NCI-H69 (cell line): ENCODE data around the gene ANKS4B.
"Not testable (repeated sequence)": the region's sequence is repeated elsewhere in the genome, so short reads cannot be mapped to it uniquely, and the experiment has no call there.

ENCODE experiments used
- DNase-seq: peaks from one replicate; lab custom pipeline; 2025; lab: John Stamatoyannopoulos, UW

The ANKS4B gene

DNA sequence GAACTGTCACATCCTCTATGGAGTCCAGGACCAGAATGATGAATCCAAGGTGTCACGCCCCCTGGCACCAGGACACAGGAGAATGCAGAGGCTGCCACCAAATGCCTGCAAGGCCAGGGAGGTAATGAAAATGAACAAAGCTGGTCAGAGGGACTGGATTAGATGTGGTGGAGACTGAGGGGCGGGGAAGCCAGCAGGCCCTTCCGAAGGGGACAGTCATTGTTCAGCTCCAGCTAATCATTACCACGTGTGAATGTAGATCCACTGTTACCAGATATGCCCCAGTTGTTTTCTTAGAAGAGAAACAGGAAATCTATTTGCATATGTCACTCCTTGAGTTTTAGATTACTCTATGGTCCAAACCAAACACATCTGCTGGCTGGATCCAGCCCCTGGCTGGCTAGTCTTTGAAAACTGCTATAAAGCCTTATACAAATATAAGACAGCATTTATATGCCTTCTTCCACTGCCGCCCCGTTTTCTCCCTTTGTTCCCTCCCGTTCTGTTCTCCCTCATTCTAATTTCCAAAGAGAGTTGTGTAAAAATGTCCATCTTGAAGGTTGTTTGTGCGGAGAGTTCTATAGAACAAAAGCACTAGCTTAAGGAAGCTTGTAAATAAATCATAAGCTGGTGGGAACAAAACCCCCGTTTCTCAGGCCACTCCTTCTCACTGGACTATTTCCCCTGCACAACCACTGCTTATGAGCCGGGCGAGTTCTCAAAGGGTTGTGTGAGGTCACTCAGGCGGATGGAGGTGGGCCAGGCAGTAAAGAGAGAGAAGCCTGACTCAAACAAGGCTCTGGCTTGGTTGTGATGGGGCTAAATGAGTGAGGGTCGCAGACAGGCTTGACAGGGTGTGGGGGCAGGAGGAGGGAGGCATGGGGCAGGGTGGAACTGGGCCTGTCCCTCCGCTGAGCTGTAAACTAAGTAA is 30.4 kb downstream of the ANKS4B start:
- peak; percentile 11 for DNase-seq

DNA sequence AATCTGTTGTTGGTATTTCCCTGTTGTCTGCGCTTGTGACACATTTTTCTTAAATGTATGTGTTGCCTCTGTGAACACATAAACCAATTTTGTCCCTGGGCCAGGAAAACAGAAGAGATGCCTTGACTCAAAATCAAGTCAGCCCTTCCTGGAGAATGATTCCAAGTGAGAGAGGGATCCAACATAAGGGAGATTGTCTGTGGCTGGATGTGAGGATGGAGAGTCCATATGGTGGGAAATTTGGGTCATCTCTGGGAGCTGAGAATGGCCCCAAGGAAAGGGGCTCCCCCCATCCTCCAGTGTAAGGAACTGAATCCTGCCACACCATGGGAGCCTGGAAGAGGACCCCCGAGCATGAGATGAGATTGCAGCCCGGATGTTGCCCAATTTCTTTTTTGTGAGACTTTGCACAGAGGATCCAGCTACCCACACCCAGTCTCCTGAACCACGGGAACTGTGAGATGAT is 31.1 kb downstream of the ANKS4B start:
- no peak for DNase-seq

DNA sequence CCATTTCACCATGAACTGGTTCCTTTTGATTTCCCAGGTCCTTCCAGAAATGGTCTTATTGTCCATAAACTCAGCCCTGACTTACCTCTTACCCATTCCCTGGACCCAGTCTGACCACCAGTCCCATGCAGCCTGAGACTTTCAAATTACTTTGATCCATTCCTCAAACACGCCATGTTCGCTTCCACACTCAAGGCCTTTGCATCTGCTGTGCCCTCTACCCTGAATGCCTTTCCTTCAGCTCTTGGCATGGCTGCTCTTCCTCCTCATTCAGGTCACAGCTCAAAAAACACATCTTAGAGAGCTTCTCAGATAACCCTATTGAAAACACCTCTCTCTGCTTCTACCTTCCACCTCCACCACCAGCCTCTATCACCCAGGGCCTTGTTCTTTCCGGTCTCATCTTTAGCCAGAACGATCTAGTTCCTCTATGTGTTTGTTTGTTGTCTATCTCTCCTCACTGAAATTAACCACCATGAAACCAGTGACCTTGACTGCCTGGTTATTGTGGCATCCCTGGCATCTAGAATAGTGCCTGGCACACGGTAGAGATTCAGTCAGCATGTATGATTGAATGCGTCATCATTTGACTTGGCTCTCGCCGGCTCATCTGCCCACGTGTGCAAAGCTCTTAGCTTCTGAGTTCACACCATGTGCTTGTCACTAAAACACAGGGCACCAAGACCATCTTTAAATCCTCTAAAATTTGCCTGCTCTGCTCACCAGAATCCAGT is 31.8 kb downstream of the ANKS4B start:
- no peak for DNase-seq

DNA sequence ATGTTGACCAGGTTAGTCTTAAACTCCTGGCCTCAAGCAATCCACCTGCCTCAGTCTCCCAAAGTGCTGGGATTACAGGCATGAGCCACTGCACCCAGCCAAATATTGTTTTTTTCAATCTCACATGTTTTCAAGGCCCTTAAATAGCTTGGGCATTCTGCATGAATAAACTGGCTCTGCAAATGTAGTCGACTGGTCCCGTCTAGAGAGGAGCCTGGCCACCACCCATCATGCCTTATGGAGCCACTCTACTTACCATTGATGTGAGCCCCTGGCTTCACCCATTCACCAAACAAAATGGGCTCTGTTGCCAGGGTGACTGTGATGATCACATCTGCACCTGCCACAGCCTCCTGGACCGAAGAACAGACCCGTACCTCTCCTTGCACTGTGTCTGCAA is 33.8 kb downstream of the ANKS4B start:
- DNase-seq, result no peak

DNA sequence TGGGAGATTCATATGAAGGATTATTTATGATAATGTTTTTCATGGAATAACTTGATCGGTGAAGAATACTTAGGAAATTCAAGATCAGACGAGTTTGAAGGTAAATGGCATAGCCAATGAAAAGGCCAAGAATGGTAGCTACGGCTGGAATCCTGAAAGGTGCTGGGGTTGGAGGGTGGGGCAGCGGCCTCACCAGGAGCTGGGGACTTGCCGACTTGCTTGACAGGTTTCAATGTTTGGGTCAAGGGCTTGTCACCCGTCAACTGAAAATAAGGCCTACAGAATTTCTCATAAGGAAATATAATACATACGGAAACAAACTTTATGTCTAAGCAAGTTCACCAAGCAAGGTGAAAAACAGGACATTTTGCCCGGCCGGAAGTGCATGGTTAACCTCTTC is 34.7 kb downstream of the ANKS4B start:
- no peak for DNase-seq

DNA sequence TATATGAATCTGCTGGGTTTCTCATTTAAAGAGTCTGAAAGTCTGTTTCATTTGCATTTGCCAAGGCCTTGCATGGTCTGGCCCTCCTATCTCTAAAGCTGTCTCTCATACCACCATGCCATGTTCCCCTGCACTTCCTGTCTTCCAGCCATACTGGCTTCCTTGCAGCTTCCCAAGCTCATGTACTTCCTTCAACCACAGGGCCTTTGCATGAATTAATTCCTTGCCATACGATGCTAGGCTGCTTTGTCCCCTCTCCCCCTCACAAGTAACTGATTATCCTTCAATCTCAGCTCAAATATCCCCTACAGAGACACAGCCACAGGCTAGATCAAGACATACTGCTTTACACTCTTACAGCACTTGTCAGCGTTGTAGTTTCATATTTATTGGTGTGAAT is 38.8 kb downstream of the ANKS4B start:
- DNase-seq, result no peak

DNA sequence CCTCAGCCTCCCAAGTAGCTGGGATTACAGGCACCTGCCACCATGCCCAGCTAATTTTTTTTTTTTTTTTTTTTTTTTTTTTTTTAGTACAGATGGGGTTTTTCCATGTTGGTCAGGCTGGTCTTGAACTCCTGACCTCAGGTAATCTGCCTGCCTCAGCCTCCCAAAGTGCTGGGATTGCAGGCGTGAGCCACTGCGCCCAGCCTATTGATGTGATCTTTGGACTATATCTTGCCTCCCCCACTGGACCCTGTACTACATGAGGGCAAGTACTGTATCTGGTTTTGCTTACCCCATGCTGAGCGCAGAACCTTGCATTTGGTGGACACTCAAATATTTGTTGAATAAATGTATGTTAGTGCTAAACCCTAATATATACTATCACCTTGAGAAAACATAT is 39.3 kb downstream of the ANKS4B start:
- DNase-seq, result not testable (repeated sequence)

DNA sequence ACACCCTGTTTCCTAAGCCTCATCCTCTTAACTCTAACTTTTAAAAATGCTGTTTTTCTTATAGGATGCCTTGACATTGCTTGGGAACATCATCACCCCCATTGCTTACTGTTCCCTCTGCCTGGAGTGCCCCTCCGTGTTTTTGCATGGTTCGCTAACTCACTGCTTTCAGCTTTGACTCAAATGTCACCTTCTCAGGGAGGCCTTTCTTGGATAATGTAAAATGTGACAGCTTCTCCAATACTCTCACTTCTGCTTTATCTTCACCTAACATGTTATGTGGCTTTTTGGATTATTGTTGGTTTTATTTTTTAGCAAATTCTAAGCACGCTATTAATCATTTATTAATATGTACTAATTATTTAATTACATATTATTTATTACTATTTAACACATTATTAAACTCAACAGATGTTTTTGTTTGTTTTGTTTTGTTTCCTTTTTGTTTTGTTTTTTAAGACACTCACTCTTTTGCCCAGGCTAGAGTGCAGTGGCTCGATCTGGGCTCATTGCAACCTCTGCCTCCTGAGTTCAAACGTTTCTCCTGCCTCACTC is 40.8 kb downstream of the ANKS4B start:
- no peak for DNase-seq

DNA sequence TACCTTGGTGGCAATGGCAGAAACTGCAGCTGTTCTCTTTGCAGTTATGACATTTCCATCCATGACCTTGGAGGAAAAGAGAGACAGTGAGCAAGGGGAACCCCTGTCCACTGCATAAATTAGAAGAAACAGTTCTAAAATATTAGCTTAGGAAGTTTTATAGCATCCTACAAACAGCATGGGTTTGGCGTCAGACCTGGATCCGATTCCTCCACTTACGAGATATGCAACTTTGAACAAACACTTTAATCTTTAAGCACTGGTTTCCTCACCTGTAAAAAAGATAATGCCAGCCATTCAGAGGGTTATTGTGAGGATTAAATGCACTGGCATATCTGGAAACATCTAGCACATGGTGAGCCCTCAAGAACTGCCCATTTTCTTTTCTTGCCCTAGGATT is 42.0 kb downstream of the ANKS4B start:
- DNase-seq, result no peak

DNA sequence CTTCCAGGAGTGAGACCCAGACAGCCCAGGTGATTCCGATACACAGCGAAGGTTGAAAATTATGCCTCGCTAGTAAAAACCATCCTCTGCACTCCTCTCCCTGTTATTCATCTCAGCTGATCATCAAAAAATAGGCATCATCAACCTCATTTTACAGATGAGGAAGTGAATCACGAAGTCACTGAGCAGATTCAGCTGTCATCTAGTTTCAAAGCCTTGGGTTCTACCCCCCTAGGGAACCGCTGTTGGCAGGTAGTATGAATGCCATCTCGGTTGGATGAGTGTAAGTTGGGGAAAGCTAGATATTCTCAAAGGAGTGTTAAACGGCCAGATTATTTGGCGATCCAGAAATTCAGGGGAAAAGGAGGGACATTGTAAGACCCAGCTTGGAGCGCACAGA is 42.6 kb downstream of the ANKS4B start:
- DNase-seq, result no peak

DNA sequence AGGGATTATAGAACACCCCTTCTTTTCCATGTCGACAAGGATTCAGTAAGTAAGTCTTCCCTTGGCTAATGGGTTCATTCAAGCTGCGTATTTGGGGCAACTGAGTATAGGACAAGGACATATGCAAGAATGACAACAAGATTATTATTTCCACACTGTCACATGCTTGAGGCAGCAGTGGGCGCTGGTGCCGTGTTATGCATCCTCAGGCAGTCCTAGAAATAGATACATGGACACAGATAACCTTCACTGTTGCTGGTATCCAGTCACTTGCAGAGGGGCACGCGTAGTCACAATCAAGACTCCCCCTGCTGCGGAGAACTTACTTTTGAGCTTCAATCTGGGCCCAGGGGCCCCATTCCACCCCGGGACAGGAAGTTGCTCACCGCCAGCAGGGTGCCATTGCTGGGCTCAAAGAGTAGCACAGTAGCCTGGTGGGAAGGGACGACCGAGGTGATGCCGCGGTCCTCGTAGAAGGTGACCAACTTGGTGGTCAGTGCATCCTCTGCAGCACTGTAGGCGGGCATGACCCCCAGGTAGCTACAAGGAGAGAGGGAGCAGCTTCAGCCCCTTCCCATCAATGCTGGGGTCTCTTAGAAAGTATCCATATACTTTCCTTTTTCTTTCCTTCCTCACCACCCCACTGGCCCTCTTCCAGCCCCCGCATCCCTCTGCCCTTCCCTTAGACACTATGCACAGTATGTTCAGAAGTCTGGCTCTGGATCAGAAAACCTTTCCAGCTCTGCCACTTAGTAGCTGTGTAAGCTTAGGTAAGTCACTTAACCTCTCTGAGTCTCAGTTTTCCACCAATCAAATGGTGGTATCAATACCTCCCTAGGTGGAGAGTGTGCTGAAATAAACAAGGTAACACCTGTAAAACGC is 43.8 kb downstream of the ANKS4B start:
- DNase-seq, result no peak

DNA sequence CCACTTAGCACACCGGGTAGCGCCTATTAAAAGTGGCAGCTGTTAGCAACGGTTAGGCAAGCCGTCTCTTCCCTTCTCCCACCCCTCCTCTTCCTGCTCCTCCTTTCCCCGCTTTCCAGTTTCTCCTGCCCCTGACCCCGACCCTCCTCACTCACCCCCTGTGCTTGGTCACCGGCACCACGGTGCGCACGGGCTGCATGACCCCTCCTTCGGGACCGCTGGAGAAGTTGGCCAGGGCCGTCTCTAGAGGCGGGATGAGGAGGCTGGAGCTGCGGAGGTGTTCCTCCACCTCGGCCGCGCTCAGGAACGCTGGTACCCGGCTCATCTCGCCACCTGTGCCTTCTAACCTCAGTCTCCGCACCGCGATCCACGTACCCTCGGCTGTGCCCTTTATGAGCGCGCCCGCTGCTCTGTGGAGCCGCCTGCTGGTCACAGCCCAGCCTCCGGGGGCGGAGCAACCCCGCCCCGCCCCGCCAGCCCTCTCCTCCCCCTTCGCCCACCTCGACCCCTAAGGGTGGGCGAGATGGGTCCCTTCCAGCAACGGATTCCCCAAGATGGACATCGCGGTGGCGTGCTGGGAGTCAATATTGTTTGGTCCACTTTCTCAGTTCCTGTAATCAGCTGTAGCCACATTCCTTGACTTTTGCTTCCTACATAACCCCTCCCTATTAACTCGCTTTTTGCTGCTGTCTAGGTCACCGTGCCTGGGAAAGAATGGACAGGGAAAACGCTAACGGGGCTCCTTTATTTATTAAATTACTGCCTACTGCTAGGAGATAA is 44.6 kb downstream of the ANKS4B start, which contains the start of gene CRYM:
CRYM (minus strand) TSS at position 364 of the 780 bp plus-strand sequence; CDS start at position 325, 39 bp downstream.
- peak; percentile 44 for DNase-seq

DNA sequence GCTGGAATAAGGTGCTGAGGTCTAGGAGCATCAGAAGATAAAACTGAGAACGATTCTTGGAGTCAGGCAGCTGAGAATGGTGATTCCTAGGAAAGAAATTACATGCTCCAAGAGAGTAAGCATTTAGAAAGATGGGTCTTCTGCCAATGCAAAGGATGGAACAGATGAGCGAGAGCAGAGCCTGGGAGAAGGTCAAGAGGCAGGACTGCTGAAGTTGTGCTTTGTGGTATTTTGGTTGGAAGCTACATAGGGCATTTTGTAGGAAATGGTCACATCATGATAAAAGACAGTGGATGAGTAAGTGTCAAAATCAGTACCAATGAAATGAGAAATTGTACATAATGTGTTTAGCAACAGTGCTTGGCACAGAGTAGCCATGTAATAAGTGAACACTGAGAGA is 46.0 kb downstream of the ANKS4B start:
- DNase-seq, result no peak

DNA sequence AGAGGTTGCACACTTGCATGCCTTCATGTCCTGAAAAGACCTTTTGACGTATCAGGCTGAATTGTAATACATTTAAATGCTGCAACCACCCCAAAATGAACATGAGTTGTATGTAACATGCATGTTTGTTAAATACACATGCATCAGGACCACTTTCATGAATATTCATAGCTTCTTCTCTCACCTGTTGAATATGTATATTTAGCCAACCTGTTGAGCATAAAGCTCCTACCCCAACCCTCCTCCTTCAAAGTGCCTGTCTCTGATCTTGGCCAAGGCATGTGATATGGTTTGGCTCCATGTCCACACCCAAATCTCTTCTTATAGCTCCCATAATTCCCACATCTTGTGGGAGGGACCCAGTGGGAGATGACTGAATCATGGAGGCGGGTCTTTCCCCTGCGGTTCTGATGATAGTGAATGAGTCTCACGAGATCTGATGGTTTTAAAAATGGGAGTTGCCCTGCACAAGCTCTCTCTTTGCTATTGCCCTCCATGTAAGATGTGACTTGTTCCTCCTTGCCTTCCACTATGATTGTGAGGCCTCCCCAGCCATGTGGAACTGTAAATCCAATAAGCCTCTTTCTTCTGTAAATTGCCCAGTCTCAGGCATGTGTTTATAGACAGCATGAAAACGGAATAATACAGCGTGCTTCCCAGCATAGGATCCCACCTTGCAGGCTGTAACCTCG is 48.3 kb downstream of the ANKS4B start:
- no peak for DNase-seq

DNA sequence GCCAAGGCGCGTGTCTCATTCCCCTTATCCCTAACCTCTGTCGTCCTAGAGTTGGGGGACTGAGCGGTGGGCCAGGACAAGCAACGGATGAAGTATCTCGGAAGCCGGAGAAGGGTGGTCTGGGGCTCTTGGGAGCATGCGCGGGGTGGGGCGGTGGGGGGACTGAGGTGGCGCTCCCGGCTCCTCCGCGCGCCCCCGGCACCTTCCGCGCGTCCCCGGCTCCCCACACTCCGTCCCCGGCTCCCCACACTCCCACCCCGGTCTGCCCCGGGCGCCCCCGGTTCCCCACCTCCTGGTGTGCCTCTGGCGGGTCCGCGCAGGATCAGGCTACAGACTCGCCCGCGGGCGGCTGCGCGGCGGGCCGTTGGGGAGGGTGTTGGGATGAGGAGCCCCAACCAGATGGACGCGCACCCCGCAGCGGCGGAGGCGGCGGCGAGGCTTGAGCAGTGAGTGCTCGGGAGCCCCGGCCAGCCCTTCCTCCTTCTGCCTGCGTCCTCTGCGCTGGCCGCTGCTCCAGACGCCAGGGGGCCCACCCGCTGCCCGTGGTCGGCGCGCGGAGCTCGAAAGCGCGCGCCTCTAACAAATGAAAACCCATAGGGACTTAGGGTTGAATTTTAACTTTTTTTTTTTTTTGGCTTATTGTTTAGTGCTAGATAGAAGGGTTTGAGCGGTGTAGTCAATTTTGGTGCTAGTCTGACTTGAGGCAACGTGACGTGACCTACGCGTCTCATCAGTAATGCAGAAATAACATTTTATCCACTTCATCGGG is 50.2 kb downstream of the ANKS4B start:
- DNase-seq, result no peak

DNA sequence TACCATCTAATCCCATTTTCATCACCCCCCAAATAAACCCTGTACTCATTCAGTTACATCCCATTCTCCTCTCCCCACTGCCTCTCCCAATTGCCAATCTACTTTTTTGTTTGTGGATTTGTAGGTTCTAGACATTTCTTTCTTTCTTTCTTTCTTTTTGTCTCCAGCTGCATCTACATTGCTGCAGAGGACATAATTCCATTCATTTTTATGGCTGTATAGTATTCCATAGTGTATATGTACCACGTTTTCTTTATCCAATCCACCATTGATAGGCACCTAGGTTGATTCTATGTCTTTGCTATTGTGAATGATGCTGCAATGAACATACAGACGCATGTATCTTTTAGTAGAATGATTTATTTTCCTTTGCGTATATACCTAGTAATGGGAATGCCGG is 50.9 kb downstream of the ANKS4B start:
- DNase-seq, result no peak

DNA sequence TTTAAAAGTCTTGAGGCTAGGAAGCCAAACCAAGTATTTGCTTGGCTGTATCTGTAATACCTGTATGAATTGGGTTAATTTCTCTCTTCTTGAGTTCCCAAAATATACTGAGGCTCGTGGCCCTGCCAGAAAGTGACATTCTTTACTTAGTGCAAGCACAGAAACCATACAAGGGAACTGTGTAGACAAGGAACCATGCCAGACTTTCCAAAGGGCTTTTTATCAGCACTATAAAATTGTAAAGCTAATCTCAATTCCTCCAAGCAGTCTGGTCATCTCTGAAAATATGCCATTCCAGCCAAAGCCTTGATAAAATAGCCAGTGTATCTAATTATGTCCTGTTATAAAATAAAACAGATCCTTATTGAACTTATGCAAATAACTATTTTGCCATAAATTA is 51.8 kb downstream of the ANKS4B start:
- DNase-seq, result no peak

DNA sequence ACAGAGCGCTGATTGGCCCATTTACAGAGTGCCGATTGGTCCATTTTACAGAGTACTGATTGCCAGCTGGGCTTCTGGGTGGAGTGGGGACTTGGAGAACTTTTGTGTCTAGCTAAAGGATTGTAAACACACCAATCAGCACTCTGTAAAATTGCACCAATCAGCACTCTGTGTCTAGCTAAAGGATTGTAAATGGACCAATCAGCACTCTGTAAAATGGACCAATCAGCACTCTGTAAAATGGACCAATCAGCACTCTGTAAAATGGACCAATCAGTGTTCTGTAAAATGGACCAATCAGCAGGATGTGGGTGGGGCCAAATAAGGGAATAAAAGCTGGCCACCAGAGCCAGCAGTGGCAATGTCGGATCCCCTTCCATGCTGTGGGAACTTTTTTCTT is 56.3 kb downstream of the ANKS4B start:
- DNase-seq, result not testable (repeated sequence)
